NB4 (cell line): ENCODE data around the gene CARD9.

Experiments
- MYC ChIP-seq: IDR thresholded peaks from 2 replicates; pipeline ENCODE4 v1.6.1; 2011; ENCODE audit warnings: low read depth, low read length
- POLR2A ChIP-seq: IDR thresholded peaks from 2 replicates; pipeline ENCODE4 v1.6.1; 2011; ENCODE audit warnings: mild to moderate bottlenecking; ENCODE audit not compliant: insufficient read length; ENCODE audit errors: extremely low read depth
- TF ChIP-seq, protein P1 (sequence below): IDR thresholded peaks from one replicate; pipeline ENCODE4 v1.5.1; 2012; ENCODE audit warnings: low read depth, low read length
- TF ChIP-seq, protein P2 (sequence below): IDR thresholded peaks from 2 replicates; pipeline ENCODE4 v1.6.1; 2011; ENCODE audit warnings: low read depth, low read length

DNA sequence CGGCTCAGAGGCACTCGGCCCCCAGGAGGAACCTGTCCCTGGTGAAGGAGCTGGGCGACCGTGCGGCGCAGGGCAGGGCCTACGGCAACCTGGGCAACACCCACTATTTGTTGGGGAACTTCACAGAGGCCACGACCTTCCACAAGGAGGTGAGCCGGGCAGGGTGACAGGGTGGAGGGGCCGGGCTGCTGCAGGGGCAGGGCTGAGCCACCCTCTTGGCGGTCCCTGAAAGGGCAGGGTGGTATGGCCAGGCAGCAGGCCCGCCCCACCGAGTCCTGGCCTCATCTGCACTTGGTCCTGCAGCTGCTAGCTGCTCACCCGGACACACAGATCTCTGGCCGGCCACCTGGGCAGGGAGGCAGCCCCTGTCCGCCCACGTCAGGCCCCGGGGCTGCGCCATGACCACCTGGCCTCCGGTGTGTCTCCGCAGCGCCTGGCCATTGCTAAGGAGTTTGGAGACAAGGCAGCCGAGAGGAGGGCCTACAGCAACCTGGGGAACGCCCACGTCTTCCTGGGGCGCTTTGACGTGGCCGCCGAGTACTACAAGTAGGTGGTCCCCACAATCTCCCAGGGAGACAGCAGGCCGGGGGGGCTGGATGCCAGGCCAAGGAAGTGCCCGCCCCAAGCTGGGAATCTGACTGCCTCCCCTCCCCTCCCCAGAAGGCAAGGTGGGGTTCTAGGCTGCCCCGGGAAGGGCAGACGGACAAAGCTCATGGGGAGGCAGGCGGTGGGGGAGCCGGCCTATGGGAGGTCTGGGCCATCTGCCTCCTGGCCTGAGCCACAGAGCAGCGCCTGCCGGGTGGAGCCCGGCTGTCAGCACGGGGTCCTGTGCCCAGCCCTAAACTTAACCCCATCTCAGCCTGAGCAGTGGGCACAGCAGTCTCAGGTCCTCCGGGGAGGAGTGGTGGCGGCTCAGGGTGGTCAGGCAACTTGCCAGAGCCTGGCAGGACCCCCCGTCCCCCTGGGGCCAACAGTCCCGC is 35.8 kb downstream of the CARD9 start:
- TF ChIP-seq, protein P1, sequence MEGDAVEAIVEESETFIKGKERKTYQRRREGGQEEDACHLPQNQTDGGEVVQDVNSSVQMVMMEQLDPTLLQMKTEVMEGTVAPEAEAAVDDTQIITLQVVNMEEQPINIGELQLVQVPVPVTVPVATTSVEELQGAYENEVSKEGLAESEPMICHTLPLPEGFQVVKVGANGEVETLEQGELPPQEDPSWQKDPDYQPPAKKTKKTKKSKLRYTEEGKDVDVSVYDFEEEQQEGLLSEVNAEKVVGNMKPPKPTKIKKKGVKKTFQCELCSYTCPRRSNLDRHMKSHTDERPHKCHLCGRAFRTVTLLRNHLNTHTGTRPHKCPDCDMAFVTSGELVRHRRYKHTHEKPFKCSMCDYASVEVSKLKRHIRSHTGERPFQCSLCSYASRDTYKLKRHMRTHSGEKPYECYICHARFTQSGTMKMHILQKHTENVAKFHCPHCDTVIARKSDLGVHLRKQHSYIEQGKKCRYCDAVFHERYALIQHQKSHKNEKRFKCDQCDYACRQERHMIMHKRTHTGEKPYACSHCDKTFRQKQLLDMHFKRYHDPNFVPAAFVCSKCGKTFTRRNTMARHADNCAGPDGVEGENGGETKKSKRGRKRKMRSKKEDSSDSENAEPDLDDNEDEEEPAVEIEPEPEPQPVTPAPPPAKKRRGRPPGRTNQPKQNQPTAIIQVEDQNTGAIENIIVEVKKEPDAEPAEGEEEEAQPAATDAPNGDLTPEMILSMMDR, result no peak
- no peak for TF ChIP-seq POLR2A
- TF ChIP-seq, protein P2, sequence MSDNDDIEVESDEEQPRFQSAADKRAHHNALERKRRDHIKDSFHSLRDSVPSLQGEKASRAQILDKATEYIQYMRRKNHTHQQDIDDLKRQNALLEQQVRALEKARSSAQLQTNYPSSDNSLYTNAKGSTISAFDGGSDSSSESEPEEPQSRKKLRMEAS, result no peak
- TF ChIP-seq MYC, result no peak
